HG02610 (cell line): ENCODE results near the gene GPRC5C.
A peak's percentile ranks its signal among the peaks of the same experiment; 100 is the strongest.
"Not testable (repeated sequence)": the region's sequence is repeated elsewhere in the genome, so short reads cannot be mapped to it uniquely, and the experiment has no call there.

Experiments
- ATAC-seq: cut with Tn5 transposase; IDR thresholded peaks from one replicate; pipeline ENCODE4 v1.9.1; 2021; ENCODE audit warnings: mild to moderate bottlenecking, moderate library complexity; ENCODE audit not compliant: unreplicated experiment

GPRC5C gene

GRCh38 chr17:74466111-74466827 is 34.4 kb downstream of the GPRC5C start, which contains the start of gene CD300A:
TSS of gene CD300A (plus strand) at chr17:74466634. CDS start at chr17:74466704, 70 bp downstream.
- no peak for ATAC-seq

GRCh38 chr17:74466828-74467184 is 34.9 kb downstream of the GPRC5C start:
- ATAC-seq = no peak

GRCh38 chr17:74467221-74467951 is 35.5 kb downstream of the GPRC5C start:
- ATAC-seq = peak; percentile 61

GRCh38 chr17:74471341-74471740 is 39.5 kb downstream of the GPRC5C start:
- no peak for ATAC-seq

GRCh38 chr17:74472890-74473289 is 41.0 kb downstream of the GPRC5C start:
- ATAC-seq = no peak

- ATAC-seq = no peak
Measured at GRCh38 chr17:74473294-74473693, 41.4 kb downstream of the GPRC5C start.

- no peak for ATAC-seq
Measured at GRCh38 chr17:74474043-74474792, 42.3 kb downstream of the GPRC5C start.

- ATAC-seq = no peak
Measured at GRCh38 chr17:74475189-74475588, 43.3 kb downstream of the GPRC5C start.

- ATAC-seq = no peak
Measured at GRCh38 chr17:74477411-74477810, 45.5 kb downstream of the GPRC5C start.

- ATAC-seq = no peak
Measured at GRCh38 chr17:74478420-74479100, 46.7 kb downstream of the GPRC5C start.

- no peak for ATAC-seq
Measured at GRCh38 chr17:74480290-74480689, 48.4 kb downstream of the GPRC5C start.

GRCh38 chr17:74481621-74482020 is 49.7 kb downstream of the GPRC5C start:
- no peak for ATAC-seq

- no peak for ATAC-seq
Measured at GRCh38 chr17:74484066-74484465, 52.2 kb downstream of the GPRC5C start.

- ATAC-seq = no peak
Measured at GRCh38 chr17:74485022-74485743, 53.3 kb downstream of the GPRC5C start.

GRCh38 chr17:74485841-74486240 is 54.0 kb downstream of the GPRC5C start:
- no peak for ATAC-seq

- ATAC-seq = not testable (repeated sequence)
Measured at GRCh38 chr17:74488276-74488675, 56.4 kb downstream of the GPRC5C start.

- no peak for ATAC-seq
Measured at GRCh38 chr17:74490716-74491115, 58.8 kb downstream of the GPRC5C start.

GRCh38 chr17:74491626-74492025 is 59.7 kb downstream of the GPRC5C start:
- no peak for ATAC-seq

GRCh38 chr17:74493331-74493833 is 61.5 kb downstream of the GPRC5C start:
- ATAC-seq = no peak
